HG03457 (cell line): Measurements from ENCODE around the gene CDCA3.

Experiments
- ATAC-seq: cut with Tn5 transposase; IDR thresholded peaks from one replicate; pipeline ENCODE4 v1.9.1; 2021; ENCODE audit warnings: moderate number of reproducible peaks; ENCODE audit not compliant: unreplicated experiment

The CDCA3 gene

DNA sequence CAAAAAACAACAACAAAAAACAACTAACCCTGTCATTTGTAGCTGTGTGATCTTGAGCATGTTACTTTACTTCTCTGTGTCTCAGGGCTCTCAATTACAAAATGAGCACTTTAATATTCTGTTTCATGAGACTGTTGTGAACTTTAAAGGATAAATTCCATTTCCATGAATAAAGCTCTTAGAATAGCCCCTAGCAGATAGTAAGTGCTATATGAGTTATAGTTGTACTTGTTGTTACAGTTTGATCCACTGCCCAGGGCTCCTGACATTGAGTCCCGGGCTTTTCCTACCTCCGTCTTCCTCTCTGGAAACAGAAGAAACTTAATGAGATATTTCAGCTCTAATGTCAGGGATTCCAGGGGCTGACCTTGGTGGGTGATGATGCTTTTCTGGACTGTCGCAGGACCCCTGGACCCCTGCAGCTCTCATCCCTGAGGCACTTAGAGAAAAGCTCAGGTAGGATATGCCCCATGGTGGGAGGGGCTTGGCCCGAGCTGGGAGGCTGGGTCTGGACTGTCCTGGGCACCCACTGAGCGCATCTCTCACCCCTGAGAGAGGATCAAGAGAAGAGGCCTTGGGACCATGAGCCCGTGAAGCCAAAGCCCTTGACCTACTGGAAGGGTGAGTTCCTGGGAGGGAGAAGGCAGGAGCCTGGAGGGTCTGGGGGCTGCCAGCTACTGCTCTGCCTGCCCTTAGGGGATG is 17.7 kb downstream of the CDCA3 start:
- ATAC-seq: no peak

DNA sequence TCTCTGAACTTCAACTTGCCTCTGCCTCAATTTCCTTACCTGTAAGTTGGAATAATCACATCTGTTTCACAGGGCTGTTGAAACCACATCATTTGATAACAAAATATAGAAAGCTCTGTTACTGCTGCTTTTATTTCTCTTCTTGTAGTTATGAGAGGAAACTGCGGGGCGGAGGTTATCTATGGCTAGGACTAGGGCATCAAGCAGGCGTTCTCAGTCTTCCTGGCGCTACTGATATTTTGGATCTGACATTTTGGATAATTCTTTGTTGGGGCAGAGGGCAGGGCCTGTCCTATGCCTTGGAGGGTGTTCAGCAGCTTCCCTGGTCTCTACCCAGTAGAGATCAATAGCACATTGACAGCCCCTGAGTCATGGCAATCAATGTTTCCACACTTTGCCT is 19.0 kb downstream of the CDCA3 start:
- no peak for ATAC-seq

DNA sequence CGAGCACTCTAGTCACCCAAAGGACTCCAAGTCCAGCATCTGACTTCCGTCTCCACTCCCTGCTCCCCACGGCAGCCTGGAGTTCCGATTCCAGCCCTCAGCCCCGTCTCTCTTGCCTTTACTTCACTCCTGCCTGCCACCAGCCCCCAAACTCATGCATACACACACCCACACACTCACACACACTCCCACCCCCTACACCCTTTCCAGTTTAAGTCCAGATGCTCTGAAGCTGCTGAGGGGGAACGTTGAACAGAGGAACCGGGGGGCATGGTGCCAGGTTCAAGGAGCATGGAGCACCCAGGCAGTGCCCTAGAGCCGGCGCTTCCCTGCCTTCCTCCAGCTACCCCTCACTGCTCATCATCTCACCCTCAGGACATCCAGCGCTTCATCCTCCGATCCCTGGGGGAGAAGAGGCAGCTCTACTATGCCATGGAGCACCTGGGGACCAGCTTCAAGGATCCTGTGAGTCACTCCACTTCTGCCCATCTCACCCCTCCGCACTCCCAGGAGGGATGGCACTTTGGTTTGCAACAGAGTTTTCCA is 19.6 kb downstream of the CDCA3 start:
- ATAC-seq: no peak

DNA sequence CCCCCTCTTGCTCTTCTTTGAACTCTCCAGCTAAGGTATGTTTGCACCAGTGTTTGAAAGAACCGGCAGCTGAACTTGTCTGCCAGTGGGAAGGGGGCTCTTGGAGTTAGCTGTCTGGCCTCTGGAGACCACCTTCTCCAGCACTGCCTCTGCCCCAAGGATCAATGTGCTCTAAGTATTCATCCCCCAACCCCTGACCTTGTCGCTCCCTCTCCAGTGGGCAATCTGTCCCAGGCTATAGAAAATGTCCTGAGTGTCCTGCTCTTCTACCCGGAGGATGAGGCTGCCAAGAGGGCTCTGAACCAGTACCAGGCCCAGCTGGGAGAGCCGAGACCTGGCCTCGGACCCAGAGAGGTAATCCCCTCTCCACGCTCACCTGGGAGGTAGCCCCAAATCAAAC is 20.1 kb downstream of the CDCA3 start:
- no peak for ATAC-seq

DNA sequence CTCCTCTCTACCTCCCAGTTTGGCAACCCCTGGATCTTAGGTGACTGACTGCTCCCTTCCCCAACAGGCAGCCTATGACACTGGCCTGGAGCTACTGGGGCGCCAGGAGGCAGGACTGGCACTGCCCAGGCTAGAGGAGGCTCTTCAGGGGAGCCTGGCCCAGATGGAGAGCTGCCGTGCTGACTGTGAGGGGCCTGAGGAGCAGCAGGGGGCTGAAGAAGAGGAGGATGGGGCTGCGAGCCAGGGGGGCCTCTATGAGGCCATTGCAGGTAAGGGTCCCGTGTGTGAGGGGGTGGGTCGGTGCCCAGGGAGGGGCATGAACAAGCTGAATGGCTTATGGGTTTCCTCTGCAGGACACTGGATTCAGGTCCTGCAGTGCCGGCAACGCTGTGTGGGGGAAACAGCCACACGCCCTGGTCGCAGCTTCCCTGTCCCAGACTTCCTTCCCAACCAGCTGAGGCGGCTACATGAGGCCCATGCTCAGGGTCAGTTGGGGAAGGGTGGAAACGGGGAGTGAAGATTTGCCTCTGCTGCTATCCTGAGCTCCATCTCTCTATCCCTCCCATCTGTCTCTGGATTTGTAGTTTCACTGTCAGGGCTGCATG is 20.7 kb downstream of the CDCA3 start:
- ATAC-seq: no peak

DNA sequence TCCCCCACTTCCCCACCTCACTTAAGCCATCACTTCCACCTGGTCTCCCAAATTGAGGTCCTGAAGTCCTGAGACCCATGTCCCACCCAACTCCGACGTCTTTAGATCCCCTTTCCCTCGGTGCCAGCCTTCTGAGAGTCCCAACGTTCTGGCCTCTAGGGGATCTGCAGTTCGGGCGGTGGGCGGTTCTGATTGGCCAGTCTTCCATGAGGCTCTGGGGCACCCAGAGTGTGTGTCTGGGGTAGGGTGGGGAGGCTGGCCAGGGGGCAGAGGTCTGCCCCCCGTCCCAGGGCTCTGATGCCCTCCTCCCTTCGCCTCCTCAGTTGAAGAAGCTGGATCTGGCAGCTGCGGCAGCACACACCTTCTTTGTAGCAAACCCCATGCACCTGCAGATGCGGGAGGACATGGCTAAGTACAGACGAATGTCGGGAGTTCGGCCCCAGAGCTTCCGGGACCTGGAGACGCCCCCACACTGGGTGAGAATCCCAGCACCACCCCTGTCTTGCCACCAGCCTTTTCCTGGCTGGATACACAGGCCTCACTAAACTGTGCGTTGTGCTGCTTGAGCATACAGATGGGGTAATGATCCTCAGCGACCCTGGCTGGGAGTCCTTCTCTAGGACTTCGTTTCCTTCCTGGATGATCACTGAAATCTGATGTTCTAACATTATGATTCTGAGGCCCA is 21.4 kb downstream of the CDCA3 start:
- no peak for ATAC-seq

DNA sequence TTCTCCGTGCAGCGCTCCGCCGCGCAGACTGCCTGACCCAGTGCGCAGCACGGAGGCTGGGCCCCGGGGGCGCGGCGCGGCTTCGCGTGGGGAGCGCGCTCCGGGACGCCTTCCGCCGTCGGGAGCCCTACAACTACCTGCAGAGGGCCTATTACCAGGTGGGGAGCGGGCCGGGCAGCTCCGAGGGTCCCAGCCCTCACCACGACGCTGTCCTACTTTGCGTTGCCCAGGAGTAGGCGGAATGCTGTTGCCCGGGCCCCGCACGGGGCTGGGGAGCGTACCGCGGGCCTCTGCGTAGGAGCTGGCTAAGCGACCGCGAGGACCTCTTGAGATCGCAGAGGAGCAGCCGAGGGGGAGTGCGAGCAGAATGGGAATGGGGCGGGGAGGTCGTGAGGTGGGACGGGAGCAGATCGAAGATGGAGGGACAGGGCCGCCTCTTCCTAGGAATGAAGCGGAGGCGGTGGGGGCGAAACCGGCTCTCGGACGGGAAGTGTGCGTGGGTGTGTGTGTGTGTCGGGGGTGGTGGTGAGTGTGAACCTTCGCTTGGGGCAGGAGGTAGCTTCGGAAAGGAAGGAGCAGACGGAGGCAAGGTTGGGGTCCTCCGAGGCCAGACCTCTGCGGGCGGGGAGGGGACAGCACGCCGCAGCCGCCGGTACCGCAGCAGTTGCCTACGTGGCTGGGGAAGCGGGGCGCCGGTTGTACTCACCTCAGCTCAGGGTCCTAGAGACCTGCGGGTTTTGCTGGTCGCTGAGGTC is 22.1 kb downstream of the CDCA3 start:
- ATAC-seq: no peak

DNA sequence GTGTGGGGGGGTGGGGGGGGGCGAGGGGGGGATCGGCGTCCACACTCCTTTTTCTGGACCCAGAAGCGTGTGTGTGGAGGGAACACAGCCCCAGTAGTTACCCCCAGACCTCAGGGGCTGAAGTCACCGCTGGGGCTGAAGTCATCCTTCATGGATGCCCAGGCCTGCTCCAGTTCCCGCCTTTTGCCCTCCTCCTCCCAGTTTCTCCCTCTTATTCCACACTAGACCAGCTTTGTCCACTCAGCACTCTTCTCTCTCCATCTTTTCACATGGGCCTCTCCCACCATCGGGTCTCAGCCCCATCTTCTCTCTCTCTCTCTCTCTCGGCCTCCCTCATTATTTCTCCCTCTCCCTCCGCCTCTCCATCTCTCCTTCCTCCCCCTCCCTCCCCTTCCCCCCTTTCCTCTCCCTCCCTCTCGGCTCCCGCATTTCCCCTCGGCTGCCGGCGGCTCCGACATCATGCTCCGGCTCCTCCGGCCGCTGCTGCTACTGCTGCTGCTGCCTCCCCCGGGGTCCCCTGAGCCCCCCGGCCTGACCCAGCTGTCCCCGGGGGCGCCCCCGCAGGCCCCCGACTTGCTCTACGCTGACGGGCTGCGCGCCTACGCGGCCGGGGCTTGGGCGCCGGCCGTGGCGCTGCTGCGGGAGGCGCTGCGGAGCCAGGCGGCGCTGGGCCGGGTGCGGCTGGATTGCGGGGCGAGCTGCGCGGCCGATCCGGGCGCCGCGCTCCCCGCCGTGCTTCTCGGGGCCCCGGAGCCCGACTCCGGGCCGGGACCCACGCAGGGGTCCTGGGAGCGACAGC is 22.9 kb downstream of the CDCA3 start, which contains the start of gene P3H3:
Gene P3H3, plus strand, starts transcription at position 426 of the 799 bp plus-strand sequence. Its CDS starts 34 bp downstream, at position 460.
- ATAC-seq: no peak

DNA sequence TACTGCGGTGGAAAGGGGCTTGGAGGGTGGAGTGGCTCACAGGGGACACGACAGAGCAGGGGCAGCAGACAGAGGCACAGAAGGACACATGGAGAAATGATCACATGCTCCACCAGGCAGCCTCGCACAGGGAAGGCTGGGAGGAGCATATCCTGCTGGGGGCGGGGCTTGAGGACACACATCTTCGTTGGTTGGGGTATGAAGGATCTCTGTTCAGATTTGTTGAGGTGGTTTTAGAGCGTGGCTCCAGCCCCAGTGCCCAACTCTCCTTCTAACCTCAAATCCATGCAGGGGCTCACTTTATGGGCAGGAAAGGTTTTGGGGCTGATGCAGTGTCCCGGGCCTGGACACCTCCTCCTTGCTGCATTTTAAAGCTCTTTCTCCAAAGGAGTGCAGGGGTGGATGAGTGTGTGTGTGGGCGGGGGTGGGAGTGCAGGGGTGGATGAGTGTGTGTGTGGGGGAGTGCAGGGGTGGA is 23.6 kb downstream of the CDCA3 start:
- ATAC-seq: no peak

DNA sequence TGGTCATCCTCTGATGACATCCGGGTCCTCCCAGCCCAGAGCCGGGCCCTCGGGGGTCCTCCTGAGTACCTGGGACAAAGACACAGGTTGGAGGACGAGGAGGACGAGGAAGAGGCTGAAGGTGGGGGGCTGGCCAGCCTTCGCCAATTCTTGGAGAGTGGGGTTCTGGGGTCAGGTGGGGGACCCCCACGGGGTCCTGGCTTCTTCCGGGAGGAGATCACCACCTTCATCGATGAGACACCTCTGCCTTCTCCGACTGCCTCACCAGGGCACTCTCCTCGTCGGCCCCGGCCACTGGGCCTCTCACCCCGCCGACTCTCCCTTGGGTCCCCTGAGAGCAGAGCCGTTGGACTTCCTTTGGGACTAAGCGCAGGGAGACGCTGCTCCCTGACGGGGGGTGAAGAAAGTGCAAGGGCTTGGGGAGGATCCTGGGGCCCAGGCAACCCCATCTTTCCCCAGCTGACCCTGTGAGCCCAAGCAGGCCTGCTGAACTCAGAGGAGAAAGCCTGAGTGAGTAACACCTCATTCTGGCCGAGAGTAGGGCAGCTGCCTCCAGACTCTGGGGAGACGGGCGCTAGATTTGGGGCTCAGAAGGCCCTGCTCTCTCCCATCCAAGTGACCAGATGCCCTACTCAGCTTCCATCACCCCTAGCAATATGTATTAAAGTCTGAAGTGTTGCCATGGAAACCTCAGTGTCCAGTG is 24.2 kb downstream of the CDCA3 start:
- no peak for ATAC-seq

DNA sequence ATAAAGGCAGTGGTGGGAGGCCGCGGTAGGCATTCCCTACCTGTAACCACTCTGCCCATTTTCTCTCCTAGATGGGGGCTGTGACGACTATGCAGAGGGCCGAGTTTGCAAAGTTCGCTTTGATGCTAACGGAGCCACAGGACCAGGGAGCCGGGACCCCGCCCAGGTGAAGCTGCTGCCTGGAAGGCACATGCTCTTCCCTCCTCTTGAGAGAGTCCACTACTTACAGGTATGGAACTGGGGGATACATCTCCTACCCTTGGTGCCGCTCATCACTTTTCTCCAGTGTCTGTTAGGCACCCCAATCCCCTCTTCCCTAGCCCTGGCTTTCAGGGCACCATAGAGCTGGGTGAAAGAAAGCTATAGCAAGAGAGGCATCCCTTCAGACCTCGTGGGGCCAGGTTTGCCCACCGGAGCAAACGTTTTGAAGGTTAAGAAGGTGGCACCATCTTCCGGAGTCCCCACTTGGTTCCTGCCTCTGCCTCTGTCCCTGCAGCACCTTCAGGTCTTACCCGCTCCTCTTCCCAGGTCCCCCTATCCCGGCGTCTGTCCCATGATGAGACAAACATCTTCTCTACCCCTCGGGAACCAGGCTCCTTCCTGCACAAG is 24.9 kb downstream of the CDCA3 start:
- ATAC-seq: no peak

DNA sequence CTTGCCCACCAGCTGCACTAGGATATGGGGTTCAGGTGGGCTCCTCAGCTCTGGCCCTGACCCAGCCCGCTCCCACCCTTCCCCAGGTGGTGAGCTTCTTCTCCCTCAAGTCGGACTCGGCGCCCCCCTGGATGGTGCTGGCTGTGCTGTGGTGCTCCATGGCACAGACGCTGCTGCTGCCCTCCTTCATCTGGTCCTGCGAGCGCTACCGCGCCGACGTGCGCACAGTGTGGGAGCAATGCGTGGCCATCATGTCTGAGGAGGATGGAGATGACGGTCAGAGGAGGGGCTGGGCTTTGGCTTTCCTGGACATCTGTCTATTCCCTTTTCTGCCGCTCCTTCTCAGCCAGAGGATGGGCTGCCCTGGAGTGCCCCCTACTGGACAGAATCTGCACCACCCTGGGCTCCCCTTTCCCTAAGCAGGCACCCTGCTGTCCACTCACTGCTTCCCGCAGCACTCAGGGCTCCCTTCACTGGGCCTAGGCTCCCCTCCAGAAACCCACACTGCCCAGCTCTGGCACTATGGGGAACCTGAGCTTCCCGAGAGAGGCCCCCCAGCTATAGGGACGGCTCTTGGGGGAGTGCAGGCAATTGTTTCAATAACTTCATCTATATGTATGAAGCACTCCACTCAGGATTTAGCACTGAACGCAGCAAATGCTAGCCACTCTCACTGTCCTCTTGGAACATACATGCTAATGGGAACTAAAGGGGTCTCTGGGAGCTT is 25.5 kb downstream of the CDCA3 start:
- no peak for ATAC-seq

DNA sequence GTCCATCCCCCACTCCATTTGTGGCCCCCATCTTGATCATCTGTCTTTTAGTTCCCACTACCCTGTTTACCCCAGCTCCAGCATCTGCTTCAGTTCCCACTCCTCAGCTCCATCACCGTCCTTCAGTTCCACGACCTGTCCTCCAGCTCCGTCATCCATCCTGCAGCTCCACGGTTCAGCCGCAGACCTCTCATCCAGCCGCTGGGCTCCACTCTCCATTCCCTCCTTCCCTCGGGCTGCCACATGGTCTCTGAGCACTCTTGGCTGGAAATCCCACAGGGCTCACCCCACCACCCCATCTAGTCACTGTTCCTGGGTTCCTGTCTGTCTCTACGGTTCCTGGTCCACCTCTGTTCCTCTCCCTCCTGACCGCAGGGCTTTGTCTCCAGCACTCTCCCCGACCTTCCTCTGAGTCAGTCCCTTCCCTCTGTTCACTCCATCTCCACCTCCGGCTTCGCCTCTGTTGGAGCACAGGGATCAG is 26.1 kb downstream of the CDCA3 start:
- ATAC-seq: no peak

DNA sequence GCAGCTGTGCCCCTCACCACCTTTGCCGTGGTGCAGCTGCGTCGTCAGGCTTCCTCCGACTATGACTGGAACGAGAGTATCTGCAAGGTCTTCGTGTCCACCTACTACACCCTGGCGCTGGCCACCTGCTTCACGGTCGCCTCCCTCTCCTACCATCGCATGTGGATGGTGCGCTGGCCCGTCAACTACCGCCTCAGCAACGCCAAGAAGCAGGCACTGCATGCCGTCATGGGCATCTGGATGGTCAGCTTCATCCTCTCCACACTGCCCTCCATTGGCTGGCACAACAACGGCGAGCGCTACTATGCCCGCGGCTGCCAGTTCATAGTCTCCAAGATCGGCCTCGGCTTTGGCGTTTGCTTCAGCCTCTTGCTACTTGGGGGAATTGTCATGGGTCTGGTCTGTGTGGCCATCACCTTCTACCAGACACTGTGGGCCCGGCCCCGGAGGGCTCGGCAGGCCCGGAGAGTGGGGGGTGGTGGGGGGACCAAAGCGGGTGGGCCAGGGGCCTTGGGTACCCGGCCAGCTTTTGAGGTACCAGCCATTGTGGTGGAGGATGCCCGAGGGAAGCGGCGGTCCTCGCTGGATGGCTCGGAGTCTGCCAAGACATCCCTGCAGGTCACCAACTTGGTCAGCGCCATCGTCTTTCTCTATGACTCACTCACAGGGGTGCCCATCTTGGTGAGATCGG is 26.9 kb downstream of the CDCA3 start:
- ATAC-seq: no peak

DNA sequence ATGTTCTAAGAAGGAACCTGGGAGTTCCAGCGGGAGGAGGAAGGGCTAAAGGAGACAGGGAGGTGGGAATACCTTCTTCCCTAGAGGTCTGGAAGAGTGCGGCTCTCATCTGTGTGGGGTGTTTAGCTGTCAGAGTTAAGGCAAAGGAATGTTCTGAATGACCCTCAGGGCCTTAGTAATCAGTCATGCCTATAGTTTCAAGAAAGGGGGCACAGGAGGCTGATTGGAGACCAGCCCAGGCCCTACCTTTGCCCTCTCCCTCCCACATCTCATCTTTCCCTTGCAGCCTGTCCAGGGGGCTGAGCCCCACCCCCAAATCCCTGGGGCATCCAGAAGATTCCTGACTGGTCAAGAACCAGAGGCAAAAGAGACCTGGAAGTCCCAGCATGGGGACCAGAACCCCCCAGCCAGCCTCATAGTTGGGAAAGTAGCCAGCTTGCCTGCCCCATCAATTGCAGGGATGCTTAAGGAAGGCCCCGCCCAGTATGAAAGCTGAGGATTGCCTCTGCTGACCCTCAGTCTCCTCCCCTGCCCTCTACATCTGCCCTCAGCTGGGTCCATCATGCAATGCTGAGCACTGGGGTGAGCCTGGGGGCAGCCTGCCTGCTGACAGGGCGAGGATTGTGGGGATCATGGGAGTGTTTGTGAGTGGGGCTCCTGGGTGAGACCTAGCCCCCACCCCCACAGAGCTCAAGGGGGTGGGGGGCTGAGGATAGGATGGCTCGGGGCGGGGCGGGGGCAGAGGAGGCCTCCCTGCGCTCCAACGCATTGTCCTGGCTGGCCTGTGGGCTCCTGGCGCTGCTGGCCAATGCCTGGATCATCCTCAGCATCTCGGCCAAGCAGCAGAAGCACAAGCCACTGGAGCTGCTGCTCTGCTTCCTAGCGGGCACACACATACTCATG is 27.7 kb downstream of the CDCA3 start:
- ATAC-seq: no peak

DNA sequence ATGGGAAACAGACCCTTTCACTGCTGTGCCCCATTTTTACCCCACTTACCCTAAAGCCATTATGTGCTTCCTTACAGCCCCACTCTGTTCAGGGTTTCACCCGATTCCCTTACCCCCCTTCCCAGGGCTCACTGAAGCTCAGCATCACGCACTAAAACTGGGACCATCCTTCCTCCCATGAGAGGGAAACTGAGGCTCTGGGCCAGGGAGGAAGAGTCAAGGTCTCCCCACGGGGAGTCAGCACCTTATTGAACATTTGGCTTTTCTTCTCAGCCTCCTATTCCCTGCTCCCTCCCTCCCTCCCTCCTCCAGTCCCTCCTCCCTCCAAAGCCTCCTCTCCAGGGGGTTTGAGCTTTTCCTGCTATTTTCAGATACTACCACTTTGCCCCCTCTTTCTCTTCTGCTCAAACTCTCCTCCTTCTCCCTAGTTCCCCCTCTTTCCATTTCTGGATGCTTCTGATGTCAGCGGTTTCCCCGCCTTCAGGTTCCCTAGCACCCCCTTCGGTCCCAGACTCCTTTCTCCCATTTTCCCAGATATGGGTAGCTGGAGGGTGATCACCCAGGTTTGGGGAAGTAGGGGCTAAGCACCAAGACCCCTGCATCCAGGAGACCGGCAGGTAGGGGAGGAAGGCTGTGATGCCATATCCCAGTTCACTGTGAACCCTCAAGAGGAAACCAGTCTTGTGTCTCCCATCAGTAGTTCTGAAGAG is 28.5 kb downstream of the CDCA3 start:
- no peak for ATAC-seq
